ENCODE data around the gene SCNN1B.

- TF ChIP-seq CTCF (IDR thresholded peaks at IDR 0.05): no peak
- TF ChIP-seq POLR2AphosphoS5 (IDR thresholded peaks at IDR 0.05): no peak
- TF ChIP-seq POLR2A (IDR thresholded peaks at IDR 0.05): no peak
Observed at GRCh38 chr16:23348579-23349469, 46.7 kb downstream of the SCNN1B start.
